Small intestine (tissue), 16 donors: ENCODE data around the gene UTP25. TPM values are rescaled to one million over a fixed set of nuclear protein-coding genes. Genes with fewer than 3 reads are reported as not detected.

ENCODE experiments used
- DNase-seq, 2 donors: peaks; one replicate each; pipeline versions ENCODE4 v3.0.0 to v3.0.0-alpha.2; 2013
- FAIRE-seq: peaks from 2 replicates; lab custom pipeline; 2012; peaks lifted over from hg19 to GRCh38; lab: Jason Lieb, UNC
- H3K27ac ChIP-seq, 3 donors: one replicate each; pipeline ENCODE4 v1.5.1; 2013; ENCODE audit warnings: low read length in 2 of 3, mild to moderate bottlenecking in 2 of 3, control low read depth in 1 of 3, inconsistent platforms in 1 of 3, low read depth in 1 of 3, moderate library complexity in 1 of 3
- H3K27me3 ChIP-seq, 3 donors: one replicate each; pipeline ENCODE4 v1.6.1; 2013; ENCODE audit warnings: low read length in 3 of 3, inconsistent platforms in 1 of 3; ENCODE audit not compliant: control insufficient read depth in 3 of 3, insufficient read depth in 3 of 3
- H3K36me3 ChIP-seq, 3 donors: one replicate each; pipeline ENCODE4 v1.6.1; 2013; ENCODE audit warnings: low read length in 3 of 3, inconsistent platforms in 1 of 3, low read depth in 1 of 3, mild to moderate bottlenecking in 1 of 3, moderate library complexity in 1 of 3; ENCODE audit not compliant: control insufficient read depth in 3 of 3, insufficient read depth in 2 of 3
- H3K4me1 ChIP-seq, 3 donors: one replicate each; pipeline ENCODE4 v1.6.1; 2013; ENCODE audit warnings: low read length in 2 of 3, inconsistent platforms in 1 of 3, low read depth in 1 of 3, mild to moderate bottlenecking in 1 of 3, moderate library complexity in 1 of 3; ENCODE audit not compliant: control insufficient read depth in 3 of 3, insufficient read depth in 2 of 3
- H3K4me3 ChIP-seq, 3 donors: one replicate each; pipeline ENCODE4 v1.5.1; 2013; ENCODE audit warnings: low read length in 3 of 3, control low read depth in 1 of 3, inconsistent platforms in 1 of 3, low read depth in 1 of 3, mild to moderate bottlenecking in 1 of 3, moderate library complexity in 1 of 3
- H3K9me3 ChIP-seq, 2 donors: one replicate each; pipeline ENCODE4 v1.6.1; 2013; ENCODE audit warnings: low read depth in 1 of 2, low read length in 1 of 2; ENCODE audit not compliant: control insufficient read depth in 2 of 2, insufficient read depth in 1 of 2
- WGBS, 3 donors: extraction: QIAGEN DNeasy Blood & Tissue Kit; methylation state at CpG; one replicate each; pipeline ENCODE4 v1.1.7; 2013; 5-methylcytosine and 5-hydroxymethylcytosine counted together
- long read RNA-seq, 10 donors: transcript quantifications; one replicate each; lab custom pipeline, GENCODE V29; 2026
- polyA plus RNA-seq, 4 donors: library from polyadenylated mRNA; stranded (reverse) in 3 of 4; unstranded in 1 of 4; fragments of 200-250 nt in 3 of 4; fragments of 120-200 nt in 1 of 4; gene quantifications; one replicate each; pipeline versions ENCODE4 v1.2.1 to v1.2.3, GENCODE V29; 2013
- donor health status: healthy with polysubstance abuse.
- donor health status: control.
- donor health status: control.
- donor health status: Bipolar disorder and iron deficiency.
- donor health status: healthy.

Gene UTP25
- polyA plus RNA-seq: 1 to 10 TPM in 3 of 4 donors, under 1 TPM in 1; 0.89 to 9.8 (median 2.2) TPM
- long read RNA-seq, donor 1: 0 reads
- long read RNA-seq, donor 2, full-length matches to known transcripts: 1 of 1 reads
- long read RNA-seq, donor 2, partial matches to known transcripts: 0 of 1 reads
- long read RNA-seq, donor 2, other reads (novel, unspliced or antisense): 0 of 1 reads
- long read RNA-seq, donor 3: 0 reads
- long read RNA-seq, donor 4: 0 reads
- long read RNA-seq, donor 5: 0 reads
- long read RNA-seq, donor 6, full-length matches to known transcripts: 1 of 1 reads
- long read RNA-seq, donor 6, partial matches to known transcripts: 0 of 1 reads
- long read RNA-seq, donor 6, other reads (novel, unspliced or antisense): 0 of 1 reads
- long read RNA-seq, donor 7: 0 reads
- long read RNA-seq, donor 8, full-length matches to known transcripts: 1 of 1 reads
- long read RNA-seq, donor 8, partial matches to known transcripts: 0 of 1 reads
- long read RNA-seq, donor 8, other reads (novel, unspliced or antisense): 0 of 1 reads
- long read RNA-seq, donor 9, full-length matches to known transcripts: 1 of 1 reads
- long read RNA-seq, donor 9, partial matches to known transcripts: 0 of 1 reads
- long read RNA-seq, donor 9, other reads (novel, unspliced or antisense): 0 of 1 reads
- long read RNA-seq, donor 10, full-length matches to known transcripts: 3 of 3 reads
- long read RNA-seq, donor 10, partial matches to known transcripts: 0 of 3 reads
- long read RNA-seq, donor 10, other reads (novel, unspliced or antisense): 0 of 3 reads

- FAIRE-seq (no peak), DNase-seq (peak; percentile 95 to 97)
- H3K9me3 ChIP-seq: no peaks in the 10 kb centered on the region
- peaks cover 0 to 3% (median 3%) of the 10 kb centered on the region in 3 donors for H3K36me3 ChIP-seq
- peak within 1 kb of the TSS; percentile 58 to 86 (median 84) for H3K27ac ChIP-seq
- WGBS, 3 donors: 3 to 17% (median 8%) methylated on average over 51 of the region's 51 CpGs
- H3K4me3 ChIP-seq: peak within 1 kb of the TSS; percentile 63 to 89 (median 68)
- peaks cover 0 to 13% (median 0%) of the 10 kb centered on the region in 3 donors for H3K4me1 ChIP-seq
- H3K27me3 ChIP-seq: no peaks in the 10 kb centered on the region
These were observed at the start of gene UTP25 for GRCh38 chr1:209827384-209828262. Gene UTP25 (plus strand): TSS chr1:209827972. CDS start chr1:209828064, 92 bp downstream.

- FAIRE-seq (no peak), DNase-seq (no peak)
- WGBS, 3 donors: 95 to 100% (median 96%) methylated on average over 1 of the region's 1 CpG
- peaks cover 0 to 15% (median 6%) of the 10 kb centered on the region in 3 donors for H3K36me3 ChIP-seq
- H3K9me3 ChIP-seq: no peaks in the 10 kb centered on the region
- no peak overlapping the region for H3K27ac ChIP-seq
- no peak overlapping the region for H3K4me3 ChIP-seq
- peaks cover 0 to 33% (median 2%) of the 10 kb centered on the region in 3 donors for H3K4me1 ChIP-seq
- H3K27me3 ChIP-seq: no peaks in the 10 kb centered on the region
These were observed 49.7 kb upstream of the UTP25 start for GRCh38 chr1:209778102-209778501.

- FAIRE-seq: no peak
- Histone ChIP-seq H3K36me3 (peaks cover 0 to 16% (median 6%) of the 10 kb centered on the region in 3 donors), H3K4me1 (peaks cover 3 to 43% (median 5%) of the 10 kb centered on the region in 3 donors), H3K4me3 (no peak overlapping the region), H3K27ac (peak overlapping the region in 2 of 3 donors; percentile 0 to 60), H3K27me3 (no peaks in the 10 kb centered on the region), H3K9me3 (peaks cover 0 to 5% of the 10 kb centered on the region in 2 donors)
- DNase-seq: peak; percentile 61 to 81
- WGBS, 3 donors: 13 to 65% (median 44%) methylated on average over 4 of the region's 4 CpGs
These were observed 47.5 kb upstream of the UTP25 start for GRCh38 chr1:209780268-209780667.

- peak overlapping the region in 1 of 3 donors; percentile 94 for H3K27ac ChIP-seq
- H3K4me1 ChIP-seq: peaks cover 3 to 65% (median 5%) of the 10 kb centered on the region in 3 donors
- 14 to 42% (median 39%) methylated on average over 6 of the region's 6 CpGs for WGBS, 3 donors
- H3K4me3 ChIP-seq: peak overlapping the region in 2 of 3 donors; percentile 77 to 79
- peaks cover 0 to 5% of the 10 kb centered on the region in 2 donors for H3K9me3 ChIP-seq
- H3K27me3 ChIP-seq: no peaks in the 10 kb centered on the region
- DNase-seq (peak in 1 of 2 donors; percentile 69), FAIRE-seq (no peak)
- H3K36me3 ChIP-seq: peaks cover 0 to 21% (median 7%) of the 10 kb centered on the region in 3 donors
These were observed 44.4 kb upstream of the UTP25 start for GRCh38 chr1:209783386-209783785.

- H3K9me3 ChIP-seq: peaks cover 0 to 5% of the 10 kb centered on the region in 2 donors
- peak within 1 kb of the TSS; percentile 77 to 98 (median 94) for H3K27ac ChIP-seq
- H3K4me1 ChIP-seq: peaks cover 3 to 68% (median 5%) of the 10 kb centered on the region in 3 donors
- WGBS, 3 donors: 2 to 3% (median 2%) methylated on average over 48 of the region's 48 CpGs
- H3K4me3 ChIP-seq: peak within 1 kb of the TSS; percentile 42 to 79 (median 77)
- H3K27me3 ChIP-seq: no peaks in the 10 kb centered on the region
- DNase-seq (peak; percentile 99), FAIRE-seq (peak; percentile 26)
- H3K36me3 ChIP-seq: peaks cover 5 to 31% (median 6%) of the 10 kb centered on the region in 3 donors
These were observed 43.3 kb upstream of the UTP25 start, which contains the start of gene C1orf74 for GRCh38 chr1:209784265-209785169. Gene C1orf74 (minus strand): TSS chr1:209784559. CDS start chr1:209783634, 925 bp downstream.

- no peaks in the 10 kb centered on the region for H3K27me3 ChIP-seq
- peak overlapping the region in 1 of 3 donors; percentile 12 for H3K27ac ChIP-seq
- FAIRE-seq: no peak
- peaks cover 6 to 35% (median 9%) of the 10 kb centered on the region in 3 donors for H3K36me3 ChIP-seq
- no peak overlapping the region for H3K4me3 ChIP-seq
- 90 to 96% (median 93%) methylated on average over 4 of the region's 4 CpGs for WGBS, 3 donors
- no peak for DNase-seq
- peaks cover 0 to 5% of the 10 kb centered on the region in 2 donors for H3K9me3 ChIP-seq
- H3K4me1 ChIP-seq: peaks cover 3 to 68% (median 5%) of the 10 kb centered on the region in 3 donors
These were observed 42.2 kb upstream of the UTP25 start for GRCh38 chr1:209785592-209785991.

- H3K36me3 ChIP-seq: peaks cover 6 to 37% (median 9%) of the 10 kb centered on the region in 3 donors
- no peak for DNase-seq
- peaks cover 0 to 5% of the 10 kb centered on the region in 2 donors for H3K9me3 ChIP-seq
- no peaks in the 10 kb centered on the region for H3K27me3 ChIP-seq
- H3K4me3 ChIP-seq: no peak overlapping the region
- H3K27ac ChIP-seq: no peak overlapping the region
- H3K4me1 ChIP-seq: peaks cover 3 to 65% (median 6%) of the 10 kb centered on the region in 3 donors
- FAIRE-seq: no peak
- 22 to 36% (median 28%) methylated on average over 4 of the region's 4 CpGs for WGBS, 3 donors
These were observed 41.6 kb upstream of the UTP25 start for GRCh38 chr1:209786146-209786545.
